GM18499 (cell line): ENCODE measurements around the gene YTHDF2.
"Not testable (repeated sequence)": the region's sequence is repeated elsewhere in the genome, so short reads cannot be mapped to it uniquely, and the experiment has no call there.

Experiments used
- ATAC-seq: cut with Tn5 transposase; IDR thresholded peaks from one replicate; pipeline ENCODE4 v1.9.1; 2021; ENCODE audit warnings: moderate number of reproducible peaks; ENCODE audit not compliant: insufficient read depth, unreplicated experiment

Gene YTHDF2

GRCh38 chr1:28736450-28737306 is at the start of gene YTHDF2:
TSS of gene YTHDF2 (plus strand) at chr1:28736940. CDS start at chr1:28737121, 181 bp downstream.
- peak; percentile 52 for ATAC-seq

- ATAC-seq, result not testable (repeated sequence)
Measured at GRCh38 chr1:28691627-28692026, 45.1 kb upstream of the YTHDF2 start.

- ATAC-seq, result no peak
Measured at GRCh38 chr1:28703629-28704028, 33.1 kb upstream of the YTHDF2 start.

- no peak for ATAC-seq
Measured at GRCh38 chr1:28716336-28716735, 20.4 kb upstream of the YTHDF2 start.

GRCh38 chr1:28718166-28718565 is 18.6 kb upstream of the YTHDF2 start:
- ATAC-seq, result no peak

GRCh38 chr1:28718586-28719331 is 18.0 kb upstream of the YTHDF2 start:
- no peak for ATAC-seq

GRCh38 chr1:28719332-28719619 is 17.5 kb upstream of the YTHDF2 start:
- no peak for ATAC-seq

- ATAC-seq, result no peak
Measured at GRCh38 chr1:28720376-28720775, 16.4 kb upstream of the YTHDF2 start.

- ATAC-seq, result not testable (repeated sequence)
Measured at GRCh38 chr1:28721927-28722326, 14.8 kb upstream of the YTHDF2 start.

GRCh38 chr1:28725365-28725764 is 11.4 kb upstream of the YTHDF2 start:
- not testable (repeated sequence) for ATAC-seq

GRCh38 chr1:28735961-28736449 is 735 bp upstream of the YTHDF2 start:
- ATAC-seq, result no peak

GRCh38 chr1:28737307-28738132 is 780 bp downstream of the YTHDF2 start:
- peak; percentile 19 for ATAC-seq

- no peak for ATAC-seq
Measured at GRCh38 chr1:28740118-28740517, 3.4 kb downstream of the YTHDF2 start.

GRCh38 chr1:28744184-28744583 is 7.4 kb downstream of the YTHDF2 start:
- no peak for ATAC-seq

- ATAC-seq, result no peak
Measured at GRCh38 chr1:28745653-28746173, 9.0 kb downstream of the YTHDF2 start.

GRCh38 chr1:28750330-28750729 is 13.6 kb downstream of the YTHDF2 start:
- ATAC-seq, result no peak

GRCh38 chr1:28750771-28751294 is 14.1 kb downstream of the YTHDF2 start:
- not testable (repeated sequence) for ATAC-seq

GRCh38 chr1:28751315-28752060 is 14.7 kb downstream of the YTHDF2 start:
- ATAC-seq, result no peak

- ATAC-seq, result no peak
Measured at GRCh38 chr1:28755701-28756100, 19.0 kb downstream of the YTHDF2 start.
